Thyroid gland (tissue), 4 donors: ENCODE results near the gene CDC20B.

ENCODE experiments used
- CTCF ChIP-seq, 6 experiments: fragments of 200-600 bp in 3 of 6; fragments of 450-650 bp in 3 of 6; sonication (generic) in 3 of 6; IDR thresholded peaks; one replicate each; pipeline ENCODE4 v1.5.1; 2016 to 2019; ENCODE audit warnings: antibody characterized with exemption in 6 of 6, mild to moderate bottlenecking in 2 of 6, inconsistent platforms in 1 of 6, moderate library complexity in 1 of 6
- POLR2A ChIP-seq, 2 donors: fragments of 450-650 bp; IDR thresholded peaks; one replicate each; pipeline ENCODE4 v1.6.1; 2017; ENCODE audit warnings: antibody characterized with exemption in 2 of 2, mild to moderate bottlenecking in 2 of 2, moderate library complexity in 1 of 2

GRCh38 chr5:55191165-55191564 is 18.2 kb upstream of the CDC20B start:
- no peak for TF ChIP-seq CTCF (IDR thresholded peaks at IDR 0.05)
- TF ChIP-seq POLR2A (IDR thresholded peaks at IDR 0.05): no peak
